Stimulated activated CD8-positive, alpha-beta memory T cell treated with anti-CD3 and anti-CD28 coated beads, Interleukin-15, amount 100 ng/mL, for 24 hours (primary cell): ENCODE measurements around the gene SLC4A4.

Experiments
- DNase-seq: peaks from one replicate; pipeline ENCODE4 v3.0.0-alpha.2; 2020; ENCODE audit warnings: low read depth

SLC4A4 gene

DNA sequence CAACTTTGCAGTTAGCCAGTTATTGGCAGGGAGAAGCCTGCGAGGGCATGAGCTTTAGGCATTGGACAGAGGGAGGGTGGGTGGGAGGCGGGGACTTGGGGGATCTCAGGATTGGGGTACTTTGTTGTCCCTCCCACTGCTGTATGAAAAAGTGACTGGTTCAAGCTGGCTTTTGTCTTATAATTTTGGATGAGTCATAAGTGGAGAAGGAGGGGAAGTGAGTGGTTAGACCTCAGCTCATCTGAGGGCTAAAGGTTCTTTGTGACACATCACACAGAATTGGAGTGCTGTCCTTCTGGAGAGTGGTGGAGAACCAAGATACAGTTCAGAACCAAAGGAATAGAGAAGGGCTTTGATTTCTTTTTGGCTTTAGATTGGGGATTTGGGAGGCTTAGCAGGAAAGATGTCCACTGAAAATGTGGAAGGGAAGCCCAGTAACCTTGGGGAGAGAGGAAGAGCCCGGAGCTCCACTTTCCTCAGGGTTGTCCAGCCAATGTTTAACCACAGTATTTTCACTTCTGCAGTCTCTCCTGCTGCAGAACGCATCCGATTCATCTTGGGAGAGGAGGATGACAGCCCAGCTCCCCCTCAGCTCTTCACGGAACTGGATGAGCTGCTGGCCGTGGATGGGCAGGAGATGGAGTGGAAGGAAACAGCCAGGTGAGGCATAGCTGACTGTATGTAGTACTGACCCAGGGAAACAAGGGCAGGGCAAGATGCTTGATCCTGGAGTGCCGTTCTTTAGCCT is at the start of gene SLC4A4:
Gene SLC4A4, plus strand, starts transcription at position 175 of the 748 bp plus-strand sequence.
- no peak for DNase-seq

DNA sequence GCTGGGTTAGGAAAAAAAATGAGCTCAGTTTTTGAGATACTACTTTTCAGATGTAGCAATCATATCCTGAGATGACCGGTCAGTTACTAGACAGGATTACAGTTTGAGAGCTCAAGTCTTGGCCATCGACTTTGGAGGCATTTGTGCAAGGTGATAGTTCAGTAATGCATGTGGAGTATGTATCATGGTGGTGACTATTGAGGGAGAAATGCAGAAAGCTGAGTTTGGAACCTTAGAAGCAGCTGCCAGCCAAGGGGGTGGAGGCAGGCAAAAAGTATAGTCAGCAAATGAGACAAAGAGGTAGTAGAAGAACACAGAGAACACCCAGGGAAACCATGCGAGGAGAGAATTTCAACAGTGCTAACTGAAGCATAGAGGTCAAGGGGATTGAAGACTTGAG is 48.7 kb upstream of the SLC4A4 start:
- DNase-seq = no peak

DNA sequence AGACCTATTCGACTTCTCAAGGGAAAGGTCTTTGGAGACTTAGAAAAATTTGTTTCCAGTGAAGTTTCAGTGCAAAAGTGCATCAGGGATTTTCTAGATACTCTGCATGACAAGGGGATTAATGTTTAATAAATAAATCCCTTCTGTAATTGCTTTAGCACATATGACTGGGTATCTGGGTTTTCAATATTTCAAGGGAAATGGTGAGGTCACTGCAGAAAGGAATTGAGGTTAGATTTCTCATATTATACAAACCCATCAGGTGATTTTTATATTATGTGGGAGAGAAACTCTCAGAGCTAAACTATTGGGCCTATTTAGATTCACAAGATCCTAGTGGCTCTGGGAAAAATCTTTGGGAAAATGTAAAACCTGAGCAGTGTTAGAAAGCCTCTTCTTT is 48.3 kb upstream of the SLC4A4 start:
- no peak for DNase-seq

DNA sequence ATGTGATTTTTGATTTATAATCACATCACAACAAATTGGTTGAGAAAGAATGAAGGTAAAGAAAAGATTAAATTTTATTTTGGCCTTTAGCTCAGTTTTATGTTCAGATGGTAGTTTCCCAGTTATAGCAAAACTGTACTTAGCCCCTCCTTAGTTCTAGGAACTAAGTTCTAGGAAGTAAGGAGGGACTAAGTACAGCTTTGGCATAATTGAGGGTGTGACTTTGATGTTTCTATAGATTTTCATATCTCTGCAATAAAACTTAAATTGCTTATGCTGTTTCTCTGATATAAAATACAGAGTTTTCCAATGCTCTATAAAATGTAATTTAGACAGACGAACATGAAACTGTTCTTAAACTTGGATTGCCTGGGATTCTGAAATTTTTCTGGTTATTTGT is 46.6 kb upstream of the SLC4A4 start:
- DNase-seq = no peak

DNA sequence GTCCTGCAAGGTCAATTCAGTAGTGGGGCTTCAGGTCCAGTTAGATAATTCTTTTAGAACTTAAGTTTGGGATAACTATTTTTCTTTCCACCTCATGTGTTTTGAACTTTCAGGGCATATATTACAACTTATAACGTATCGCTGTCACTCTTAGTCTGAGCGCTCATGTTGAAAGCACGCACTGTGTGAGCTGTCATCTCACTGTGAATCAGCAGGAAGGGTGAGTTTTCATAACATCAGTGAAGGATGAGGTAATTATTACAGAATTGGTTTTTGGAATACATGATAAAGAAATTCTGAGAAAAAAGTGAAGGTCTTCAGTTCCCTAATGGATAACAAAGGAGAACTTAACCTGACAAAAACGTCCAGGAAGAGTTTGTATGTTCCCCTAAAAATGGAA is 45.1 kb upstream of the SLC4A4 start:
- no peak for DNase-seq

DNA sequence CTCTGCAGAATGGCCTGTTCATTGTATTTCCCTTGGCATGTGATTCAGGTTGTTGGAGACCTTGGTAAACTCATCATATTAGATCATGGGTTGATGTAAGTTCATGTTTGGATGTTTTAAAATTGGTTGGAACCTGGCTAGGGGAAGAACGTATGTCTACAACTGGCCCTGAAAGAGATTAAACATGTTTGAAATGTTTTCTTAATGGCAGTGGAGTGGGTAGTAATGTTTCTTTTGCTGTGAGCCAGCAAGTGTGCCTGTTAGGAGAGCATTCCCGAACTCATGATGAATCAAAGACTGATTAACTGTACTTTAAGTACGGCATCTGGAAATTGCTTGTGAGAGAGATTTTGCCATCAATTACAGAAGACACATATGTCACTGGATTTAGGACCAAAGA is 44.5 kb upstream of the SLC4A4 start:
- no peak for DNase-seq

DNA sequence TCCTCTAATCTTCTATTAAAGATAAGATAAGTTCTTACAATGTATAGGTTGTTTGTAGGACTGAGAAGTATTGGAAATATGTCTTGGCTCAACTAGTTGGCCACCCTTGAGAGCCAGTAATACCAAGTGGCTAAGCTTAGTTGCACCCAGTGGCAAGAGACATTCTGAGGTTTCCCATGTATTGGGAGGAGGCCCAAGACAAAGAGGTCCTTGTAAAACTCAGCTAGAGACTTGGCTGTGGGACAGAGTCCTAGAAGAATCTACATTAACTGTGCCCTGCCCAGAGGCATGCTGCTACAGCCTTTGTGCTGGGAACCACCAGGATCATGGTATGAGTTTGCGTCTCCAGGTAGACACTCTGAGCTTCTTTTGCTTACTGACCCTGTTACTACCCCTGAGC is 41.9 kb upstream of the SLC4A4 start:
- DNase-seq = no peak

DNA sequence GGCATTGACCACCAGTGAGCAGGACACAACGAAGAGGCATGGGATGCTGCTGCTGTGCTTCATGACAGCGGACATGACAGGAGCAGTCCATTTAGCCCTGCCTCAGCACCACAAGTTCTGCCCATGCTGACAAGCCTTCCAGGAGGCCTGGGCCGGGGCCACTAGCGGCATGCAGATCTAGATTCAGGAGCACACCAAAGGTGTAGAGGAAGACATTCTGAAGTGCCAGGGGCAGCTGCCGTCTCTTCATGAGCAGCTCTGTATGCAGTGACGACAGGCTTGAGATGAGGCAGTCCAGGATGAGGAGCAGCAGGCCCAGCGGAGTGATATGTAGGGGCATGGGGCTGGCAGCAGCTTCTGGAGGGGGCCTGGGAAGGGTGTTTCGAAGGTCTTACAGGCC is 38.5 kb upstream of the SLC4A4 start:
- DNase-seq = no peak

DNA sequence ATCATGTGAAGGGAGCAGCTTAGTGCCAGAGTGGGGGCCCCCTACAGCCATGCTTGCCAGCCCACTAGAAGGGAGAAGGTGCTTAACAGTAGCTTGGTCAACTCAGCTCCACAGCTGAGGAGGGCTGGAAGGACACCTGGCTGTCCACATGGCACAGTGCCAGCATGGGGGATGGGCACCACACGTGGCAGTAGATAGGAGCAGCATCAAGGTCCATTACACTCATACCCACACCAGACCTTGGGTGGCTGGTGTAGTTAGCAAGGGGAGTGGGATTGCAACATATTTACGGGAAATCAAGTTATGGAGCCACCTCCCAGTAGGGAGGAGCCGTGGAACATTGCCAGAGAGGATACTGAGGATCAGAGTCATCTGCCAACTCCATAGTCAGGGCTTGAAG is 37.9 kb upstream of the SLC4A4 start:
- DNase-seq = no peak

DNA sequence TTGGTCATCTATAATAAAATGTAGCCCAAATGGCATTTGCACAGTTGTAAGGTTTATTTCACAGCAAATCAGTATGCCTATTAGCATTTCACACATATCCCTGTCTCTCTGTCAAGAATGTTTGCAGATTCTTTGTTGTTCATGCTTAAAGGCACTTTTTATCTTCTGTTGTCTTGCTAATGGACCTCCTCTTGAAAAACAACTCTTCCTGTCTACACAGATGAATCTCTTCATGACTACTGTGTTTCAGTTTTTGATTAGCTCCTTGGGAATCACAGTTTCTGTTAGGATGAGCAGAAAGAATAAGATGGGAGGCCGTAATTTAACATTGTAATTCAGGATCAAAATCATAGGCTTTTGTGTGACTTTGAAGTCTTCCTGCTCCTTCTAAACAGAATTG is 35.5 kb upstream of the SLC4A4 start:
- no peak for DNase-seq

DNA sequence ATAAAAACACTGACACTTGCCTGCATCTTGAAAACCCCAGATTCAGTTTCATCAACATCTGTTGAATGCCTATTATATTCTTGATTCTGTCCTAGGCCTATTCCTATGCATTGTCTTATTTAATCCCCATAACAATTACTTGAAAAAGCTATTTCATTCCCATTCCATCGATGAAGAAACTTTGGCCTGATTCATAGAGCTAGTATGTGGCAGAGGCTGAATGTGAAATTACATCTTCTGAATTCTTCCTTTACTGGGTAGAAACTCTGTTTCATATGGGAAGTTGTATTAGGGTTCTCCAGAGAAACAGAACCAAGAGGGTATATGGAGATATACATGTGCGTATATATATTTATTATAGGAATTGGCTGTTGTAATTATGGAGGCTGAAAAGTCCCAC is 35.0 kb upstream of the SLC4A4 start:
- no peak for DNase-seq

DNA sequence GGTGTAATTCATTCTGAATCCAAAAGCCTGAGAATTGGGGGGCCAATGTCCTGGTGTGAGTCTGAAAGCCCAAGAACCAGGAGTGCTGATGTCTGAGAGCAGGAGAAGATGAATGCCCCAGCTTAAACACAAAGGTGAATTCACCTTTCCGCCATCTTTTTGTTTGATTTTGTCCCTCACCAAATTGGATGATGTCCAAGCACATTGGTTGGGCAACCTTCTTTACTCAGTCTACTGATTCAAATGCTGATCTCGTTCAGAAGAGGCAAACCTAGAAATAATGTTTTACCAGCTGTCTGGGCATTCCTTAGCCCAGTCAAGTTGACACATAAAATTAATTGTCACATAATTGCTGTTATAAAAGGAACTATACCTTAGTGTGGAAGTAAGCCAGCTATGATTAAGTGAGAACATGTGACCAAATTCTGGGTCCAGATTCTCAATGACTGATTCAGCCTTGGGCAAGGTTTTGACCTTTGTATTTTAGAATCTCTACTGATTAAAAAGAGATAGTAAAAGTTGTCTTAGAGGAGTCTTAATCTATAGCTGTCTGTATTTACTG is 34.5 kb upstream of the SLC4A4 start:
- DNase-seq = no peak

DNA sequence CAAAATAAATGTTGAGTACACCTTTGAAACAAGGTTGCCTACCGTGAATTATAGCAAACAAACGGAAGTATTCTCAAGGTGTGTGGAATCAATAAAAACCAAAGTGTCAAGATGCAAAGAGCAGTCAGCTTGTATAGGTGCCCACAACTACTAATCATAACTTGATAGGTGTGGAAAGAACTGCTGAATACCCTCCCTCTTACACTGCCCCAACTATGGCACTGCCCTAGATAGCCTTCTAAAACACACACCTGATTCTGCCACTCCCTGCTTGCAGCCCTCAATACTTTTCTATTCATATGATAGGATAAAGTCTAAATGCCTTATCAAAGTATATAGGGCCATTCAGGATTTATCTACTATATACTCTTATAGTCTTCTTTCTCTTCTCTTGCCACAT is 31.1 kb upstream of the SLC4A4 start:
- DNase-seq = no peak

DNA sequence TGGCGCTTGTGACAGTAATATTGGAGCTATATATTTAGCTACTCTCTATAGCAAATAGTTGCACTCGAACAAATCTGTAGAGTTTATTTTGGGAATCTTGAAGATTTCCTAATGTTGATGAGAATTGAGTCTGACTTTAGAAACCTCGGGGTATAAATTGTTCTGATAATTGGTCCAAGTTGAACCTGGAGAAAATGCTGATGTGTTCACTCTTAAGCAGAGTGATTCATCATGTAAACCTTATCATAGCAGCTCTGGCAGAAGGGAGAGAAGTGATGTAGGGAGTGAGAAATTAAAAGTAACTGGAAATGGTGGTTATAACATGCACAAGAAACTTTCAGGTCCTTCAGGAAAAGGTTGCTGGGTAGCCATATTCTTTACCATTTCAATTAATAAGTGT is 16.4 kb upstream of the SLC4A4 start:
- no peak for DNase-seq

DNA sequence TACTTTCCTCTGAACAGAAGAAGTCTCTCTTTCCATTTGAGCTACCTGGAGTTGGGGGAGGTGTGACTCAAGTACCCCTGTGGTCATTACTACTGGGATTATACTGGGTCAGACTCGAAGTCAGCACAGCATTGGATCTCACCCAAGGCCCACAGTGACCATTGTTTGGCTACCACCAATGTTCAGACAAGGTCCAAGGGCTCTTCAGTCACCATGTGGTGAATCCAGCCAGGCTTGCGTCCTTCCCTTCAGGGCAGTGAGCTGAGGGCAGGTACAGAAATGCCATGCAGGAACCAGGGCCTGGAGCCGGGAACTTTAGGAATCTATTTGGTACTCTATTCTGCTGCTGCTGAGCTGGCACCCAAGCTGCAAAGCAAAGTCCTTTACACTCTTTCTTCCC is 5.5 kb upstream of the SLC4A4 start:
- DNase-seq = no peak

DNA sequence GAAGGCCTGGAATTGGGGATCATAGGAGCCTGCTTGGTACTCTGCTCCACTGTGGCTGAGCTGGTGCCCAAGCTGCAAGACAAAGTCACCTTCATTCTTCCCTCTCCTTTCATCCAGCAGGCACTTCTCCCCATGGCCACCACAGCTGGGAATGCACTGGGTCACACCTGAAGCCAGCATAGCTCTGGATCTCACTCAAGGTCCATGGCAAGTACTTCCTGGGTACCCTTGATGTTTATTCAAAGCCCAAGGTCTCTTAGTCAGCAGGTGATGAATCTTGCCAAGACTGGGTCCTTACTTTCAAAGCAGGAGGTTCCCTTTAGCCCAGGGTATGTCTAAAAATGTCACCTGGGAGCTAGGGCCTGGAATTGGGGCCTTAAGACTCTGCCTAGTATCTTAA is 4.9 kb upstream of the SLC4A4 start:
- no peak for DNase-seq

DNA sequence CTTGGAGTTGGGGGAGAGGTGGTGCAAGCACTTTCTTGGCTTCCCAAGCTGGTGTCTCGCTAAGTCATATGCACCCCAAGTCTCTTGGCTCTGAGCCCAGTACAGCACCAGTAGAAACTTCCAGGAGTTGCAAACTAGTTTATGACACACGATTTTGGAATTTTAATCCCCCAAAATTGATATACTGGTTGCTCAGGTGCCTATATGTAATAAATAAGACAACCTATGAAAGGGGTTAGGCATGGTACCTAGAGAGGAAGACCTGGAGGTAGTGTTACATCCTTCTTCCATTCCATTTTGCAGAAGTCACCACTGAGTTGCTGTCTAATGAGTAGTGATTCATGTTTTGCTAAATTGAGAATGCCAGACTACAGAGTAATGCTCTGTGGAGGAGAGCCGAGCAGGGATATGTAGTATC is 4.3 kb upstream of the SLC4A4 start:
- no peak for DNase-seq

DNA sequence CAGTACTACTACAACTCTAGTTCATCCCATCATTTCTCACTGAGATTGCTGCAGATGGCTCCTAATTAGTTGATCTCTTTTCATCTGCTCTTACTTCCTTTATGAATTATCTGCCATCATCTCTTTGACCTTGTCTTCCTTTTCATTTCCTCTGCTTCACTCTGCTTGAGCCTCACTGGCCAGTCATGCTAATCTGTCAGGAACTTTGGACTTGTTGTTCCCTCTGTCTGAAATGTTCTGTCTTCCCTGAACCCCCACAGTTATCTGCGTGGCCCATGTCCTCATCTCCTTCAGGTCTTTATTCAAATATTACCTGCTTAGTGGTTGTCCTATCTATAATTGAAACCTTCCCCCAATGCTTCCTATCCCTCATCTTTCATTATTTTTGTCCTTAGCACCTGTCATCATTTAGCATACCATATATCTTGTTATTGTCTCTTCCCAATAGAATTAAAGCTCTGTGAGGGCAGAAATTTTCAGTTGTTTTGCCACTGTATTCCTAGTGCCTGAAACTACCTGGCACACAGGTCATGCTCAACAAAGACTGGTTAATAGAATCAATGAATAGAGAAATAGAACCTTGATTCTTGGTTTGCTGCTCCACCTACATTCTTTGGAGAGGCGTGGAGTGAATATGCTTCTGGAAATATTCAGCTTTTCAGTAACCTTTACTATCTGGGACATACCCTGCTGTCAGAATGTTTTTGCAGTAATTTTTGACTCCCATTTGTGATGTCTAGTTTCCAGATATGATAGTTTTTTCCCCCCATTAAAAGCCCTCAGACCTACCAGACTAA is 5.0 kb downstream of the SLC4A4 start:
- no peak for DNase-seq

DNA sequence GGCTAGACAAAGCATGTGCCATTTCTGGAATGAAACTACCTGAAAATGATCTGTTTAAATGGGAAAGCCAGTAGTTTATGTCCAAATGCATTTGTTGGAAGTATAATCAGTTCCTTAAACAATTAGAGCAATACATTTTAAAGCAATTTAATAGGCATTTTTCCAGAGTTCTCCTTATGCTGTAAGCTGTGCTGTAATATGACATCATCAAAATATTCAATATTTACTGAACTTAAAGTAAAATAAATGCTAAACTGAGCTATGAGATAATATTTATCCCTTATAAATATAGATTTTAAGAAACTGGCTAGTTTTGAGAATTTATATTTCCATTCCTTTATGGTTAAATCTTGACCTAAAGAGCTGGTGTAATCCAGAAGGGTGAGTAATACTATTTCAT is 7.9 kb downstream of the SLC4A4 start:
- no peak for DNase-seq

DNA sequence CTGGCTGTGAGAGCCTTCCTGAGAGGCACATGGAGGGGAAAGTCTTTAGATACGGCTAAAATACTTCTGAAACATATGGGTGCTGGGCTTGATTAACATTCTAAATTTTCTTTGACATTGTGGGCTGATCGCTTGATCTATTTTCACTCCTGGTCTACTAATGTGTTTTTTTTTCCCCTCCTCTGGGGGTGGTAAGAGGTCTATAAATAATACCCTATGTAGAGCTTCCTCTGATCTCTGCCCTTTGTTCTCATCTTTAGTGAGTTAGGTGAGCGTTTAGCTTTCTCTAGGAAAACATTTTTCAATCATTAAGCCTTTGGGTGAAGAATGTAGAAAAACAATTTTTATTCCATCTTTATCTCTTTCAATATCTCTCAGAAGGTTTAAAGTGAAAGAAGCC is 9.8 kb downstream of the SLC4A4 start:
- DNase-seq = no peak

DNA sequence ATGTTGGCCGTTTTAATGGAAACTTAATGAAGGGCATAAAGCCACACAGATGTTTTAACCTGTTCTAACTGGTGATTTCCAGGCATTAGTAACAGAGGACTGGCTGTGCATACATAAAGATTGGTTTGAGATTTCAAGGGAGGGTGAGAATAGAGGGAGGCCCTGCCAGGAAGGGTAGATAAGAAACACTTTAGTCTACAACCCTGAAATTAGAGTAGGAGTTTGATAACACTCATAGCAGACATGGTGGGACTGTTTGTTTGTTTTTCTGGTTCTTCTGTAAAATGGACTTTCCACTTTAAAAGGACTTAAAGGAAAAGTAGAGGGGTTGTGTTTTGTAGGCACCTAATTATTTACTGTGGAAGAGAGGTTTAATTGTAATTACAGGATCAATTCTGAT is 16.2 kb downstream of the SLC4A4 start:
- DNase-seq = no peak

DNA sequence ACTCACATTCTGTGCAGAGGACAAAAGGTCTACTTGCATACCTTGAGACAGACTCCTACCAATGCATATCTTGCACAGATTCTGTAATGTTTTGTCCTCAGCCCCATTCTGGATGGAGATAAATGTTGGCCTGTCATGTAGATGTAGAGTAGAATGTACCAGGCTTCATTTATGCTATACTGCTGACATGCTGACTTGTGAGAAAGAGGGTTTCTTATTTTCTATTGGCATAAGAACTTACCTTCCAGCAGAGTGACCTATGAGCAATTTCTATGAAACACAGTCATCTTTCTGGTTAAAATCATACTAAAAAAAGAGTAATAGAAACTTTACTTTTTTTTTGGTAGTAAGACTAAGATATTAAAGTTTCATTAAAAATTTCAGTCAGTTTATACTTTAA is 17.2 kb downstream of the SLC4A4 start:
- no peak for DNase-seq

DNA sequence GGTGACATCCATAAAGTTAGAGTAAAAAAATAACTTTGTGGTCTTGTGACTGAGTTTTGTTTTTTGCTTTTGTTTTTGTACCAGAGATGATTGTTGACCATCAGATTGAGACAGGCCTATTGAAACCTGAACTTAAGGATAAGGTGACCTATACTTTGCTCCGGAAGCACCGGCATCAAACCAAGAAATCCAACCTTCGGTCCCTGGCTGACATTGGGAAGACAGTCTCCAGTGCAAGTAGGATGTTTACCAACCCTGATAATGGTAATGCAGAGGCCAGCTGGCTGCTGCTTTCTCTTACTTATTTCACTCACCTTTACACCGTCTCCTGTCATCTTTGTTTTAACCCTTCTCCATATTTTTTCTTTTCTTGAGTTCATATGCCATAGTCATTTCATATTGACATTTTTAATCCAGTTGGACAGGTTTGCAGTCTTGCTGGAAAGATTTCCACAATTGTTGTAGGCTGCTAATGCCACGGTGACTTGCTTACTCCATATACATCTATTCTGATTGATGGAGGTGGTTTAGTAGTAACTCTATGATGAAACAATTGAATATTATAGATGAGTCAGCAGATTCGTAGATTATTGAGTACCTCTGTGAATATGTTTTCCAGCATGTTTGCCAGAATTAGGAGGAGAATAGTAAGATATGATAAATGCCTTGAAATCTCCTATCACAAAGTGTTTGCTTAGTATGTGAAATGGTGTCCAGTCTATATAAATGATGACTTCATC is 18.3 kb downstream of the SLC4A4 start:
- DNase-seq = no peak
